GM12864 (cell line): ENCODE measurements around the gene TBKBP1.

Experiments used
- DNase-seq: peaks from one replicate; pipeline ENCODE4 v3.0.0-alpha.2; 2011; ENCODE audit warnings: low read depth
- H3K4me3 ChIP-seq: 2 replicates; pipeline ENCODE4 v1.5.1; 2011; ENCODE audit warnings: mild to moderate bottlenecking, low read depth, low read length, control low read depth
- TF ChIP-seq, protein P1 (sequence below): IDR thresholded peaks from 2 replicates; pipeline ENCODE4 v1.5.1; 2011; ENCODE audit warnings: low read depth, mild to moderate bottlenecking, moderate library complexity, low read length, control low read depth, inconsistent platforms; ENCODE audit errors: missing control alignments

TBKBP1 gene

DNA sequence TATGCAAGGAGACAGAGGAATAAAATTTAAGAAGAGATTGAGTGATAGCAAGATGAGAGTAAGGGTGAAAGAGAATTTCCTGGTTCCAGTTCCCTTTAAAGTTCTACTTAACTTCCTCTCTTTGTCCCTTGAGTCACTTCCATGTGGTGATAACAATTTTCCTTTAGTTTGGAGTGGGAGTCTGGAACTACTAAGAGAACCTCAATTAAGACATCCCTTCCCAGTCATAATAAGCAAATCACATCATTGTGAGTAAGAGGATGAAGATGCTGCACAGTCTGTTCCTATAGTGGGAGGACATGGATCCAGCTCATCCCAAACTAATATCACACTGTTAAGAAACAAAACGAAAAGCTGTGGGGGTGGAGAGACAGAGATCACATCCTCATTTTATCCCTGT is 63.4 kb downstream of the TBKBP1 start:
- no peak overlapping the region for H3K4me3 ChIP-seq
- TF ChIP-seq, protein P1, sequence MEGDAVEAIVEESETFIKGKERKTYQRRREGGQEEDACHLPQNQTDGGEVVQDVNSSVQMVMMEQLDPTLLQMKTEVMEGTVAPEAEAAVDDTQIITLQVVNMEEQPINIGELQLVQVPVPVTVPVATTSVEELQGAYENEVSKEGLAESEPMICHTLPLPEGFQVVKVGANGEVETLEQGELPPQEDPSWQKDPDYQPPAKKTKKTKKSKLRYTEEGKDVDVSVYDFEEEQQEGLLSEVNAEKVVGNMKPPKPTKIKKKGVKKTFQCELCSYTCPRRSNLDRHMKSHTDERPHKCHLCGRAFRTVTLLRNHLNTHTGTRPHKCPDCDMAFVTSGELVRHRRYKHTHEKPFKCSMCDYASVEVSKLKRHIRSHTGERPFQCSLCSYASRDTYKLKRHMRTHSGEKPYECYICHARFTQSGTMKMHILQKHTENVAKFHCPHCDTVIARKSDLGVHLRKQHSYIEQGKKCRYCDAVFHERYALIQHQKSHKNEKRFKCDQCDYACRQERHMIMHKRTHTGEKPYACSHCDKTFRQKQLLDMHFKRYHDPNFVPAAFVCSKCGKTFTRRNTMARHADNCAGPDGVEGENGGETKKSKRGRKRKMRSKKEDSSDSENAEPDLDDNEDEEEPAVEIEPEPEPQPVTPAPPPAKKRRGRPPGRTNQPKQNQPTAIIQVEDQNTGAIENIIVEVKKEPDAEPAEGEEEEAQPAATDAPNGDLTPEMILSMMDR = no peak
- DNase-seq = no peak

- DNase-seq = no peak
- TF ChIP-seq, protein P1 = no peak
- H3K4me3 ChIP-seq = no peak overlapping the region
Measured at GRCh38 chr17:47760409-47761140, 66.6 kb downstream of the TBKBP1 start.
